KOPT-K1 (cell line): ENCODE data around the gene CHIT1.

Experiments used
- H3K27ac ChIP-seq: fragments of 200-600 bp; sonication (generic); 2 replicates; pipeline ENCODE4 v1.5.1; 2016; ENCODE audit warnings: antibody characterized with exemption, mild to moderate bottlenecking, low read depth, low read length; ENCODE audit not compliant: poor library complexity, severe bottlenecking
- H3K36me3 ChIP-seq: fragments of 200-600 bp; sonication (generic); 2 replicates; pipeline ENCODE4 v1.5.1; 2017; ENCODE audit warnings: antibody characterized with exemption, mild to moderate bottlenecking, low read length, moderate library complexity; ENCODE audit not compliant: insufficient read depth
- H3K9me3 ChIP-seq: fragments of 200-600 bp; sonication (generic); 2 replicates; pipeline ENCODE4 v1.5.1; 2017; ENCODE audit warnings: antibody characterized with exemption, low read length, mild to moderate bottlenecking; ENCODE audit not compliant: insufficient read depth, poor library complexity, severe bottlenecking

Gene CHIT1

DNA sequence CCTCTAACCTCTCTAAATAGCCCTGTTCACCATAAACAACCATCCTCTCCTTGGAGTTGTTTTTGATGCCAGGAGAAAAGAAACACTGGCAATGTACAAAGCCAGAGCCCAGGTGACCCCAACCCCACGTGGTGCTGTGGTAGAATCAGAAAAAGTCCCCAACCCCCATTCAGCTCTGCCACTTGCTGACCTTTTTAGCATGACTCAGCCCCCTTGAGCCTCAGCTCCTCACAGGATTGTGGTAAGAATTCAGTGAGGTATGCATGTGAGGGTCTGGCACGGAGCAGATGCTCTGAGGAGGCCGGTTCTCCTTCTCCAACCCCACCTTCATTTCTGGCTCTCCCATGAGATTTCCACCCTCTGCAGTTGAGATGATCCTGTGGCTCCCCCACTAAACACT, 31.8 kb downstream of the CHIT1 start:
- Histone ChIP-seq H3K9me3 (no peaks in the 10 kb centered on the region), H3K27ac (no peak overlapping the region), H3K36me3 (no peaks in the 10 kb centered on the region)

DNA sequence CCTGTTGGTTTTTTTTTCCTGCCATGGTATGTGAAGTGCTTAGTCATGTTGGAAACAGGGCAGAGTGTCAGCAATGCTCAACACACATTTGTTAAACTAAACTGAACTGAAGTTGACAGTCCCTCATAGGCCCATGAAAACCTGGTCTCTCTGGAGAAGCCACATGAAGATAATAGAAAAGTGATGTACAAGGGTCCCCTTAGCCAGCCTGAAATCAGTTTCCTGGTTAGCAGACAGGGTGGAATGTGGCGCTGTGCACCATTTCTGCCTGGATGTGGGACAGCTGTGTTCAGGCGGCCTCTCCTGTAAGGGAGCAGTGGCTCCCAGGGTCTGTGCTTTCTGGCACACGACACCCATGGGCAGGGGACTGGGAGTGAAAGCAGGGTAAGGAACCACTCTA, 33.1 kb downstream of the CHIT1 start:
- Histone ChIP-seq H3K9me3 (no peaks in the 10 kb centered on the region), H3K27ac (no peak overlapping the region), H3K36me3 (no peaks in the 10 kb centered on the region)

DNA sequence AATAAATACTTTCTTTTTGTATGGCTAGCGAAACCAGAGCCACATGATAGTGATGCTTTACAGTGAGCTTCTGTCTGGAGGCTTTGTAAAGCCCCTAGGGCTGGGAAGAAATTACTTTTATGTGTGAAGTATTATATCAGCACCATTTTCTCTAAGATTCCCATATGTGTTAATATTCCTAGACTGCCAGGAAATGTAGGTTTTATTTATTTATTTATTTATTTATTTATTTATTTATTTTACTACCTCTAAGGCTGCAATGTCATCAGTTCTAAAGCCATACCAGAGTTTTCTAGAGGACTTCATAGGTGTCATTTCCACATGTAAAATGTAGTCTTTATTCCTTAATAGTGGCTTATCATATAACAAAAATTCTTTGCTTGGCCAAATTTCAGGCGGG, 38.5 kb downstream of the CHIT1 start:
- no peak overlapping the region for H3K27ac ChIP-seq
- H3K36me3 ChIP-seq, result no peaks in the 10 kb centered on the region
- H3K9me3 ChIP-seq, result no peaks in the 10 kb centered on the region

DNA sequence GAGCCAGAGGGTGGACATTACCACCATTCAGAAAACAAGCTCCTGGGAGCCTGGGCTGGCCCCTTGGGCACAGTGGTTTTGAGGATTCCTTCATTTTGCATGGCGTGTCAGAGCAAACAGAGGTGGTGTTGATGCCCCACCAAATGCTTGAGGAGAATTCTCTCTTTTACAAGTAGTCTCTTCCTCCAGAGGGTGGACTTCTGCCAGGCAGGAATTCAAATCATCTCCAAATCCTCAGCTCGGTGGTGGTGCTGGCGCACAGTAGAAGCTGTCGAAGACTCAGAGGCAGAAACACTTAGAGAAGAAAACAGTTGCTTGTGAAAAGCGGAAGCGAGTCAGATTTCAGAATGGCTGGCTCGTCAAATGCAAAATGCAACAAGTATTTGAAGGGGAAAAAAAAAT, 39.5 kb downstream of the CHIT1 start:
- Histone ChIP-seq H3K36me3 (no peaks in the 10 kb centered on the region), H3K9me3 (no peaks in the 10 kb centered on the region), H3K27ac (no peak overlapping the region)

DNA sequence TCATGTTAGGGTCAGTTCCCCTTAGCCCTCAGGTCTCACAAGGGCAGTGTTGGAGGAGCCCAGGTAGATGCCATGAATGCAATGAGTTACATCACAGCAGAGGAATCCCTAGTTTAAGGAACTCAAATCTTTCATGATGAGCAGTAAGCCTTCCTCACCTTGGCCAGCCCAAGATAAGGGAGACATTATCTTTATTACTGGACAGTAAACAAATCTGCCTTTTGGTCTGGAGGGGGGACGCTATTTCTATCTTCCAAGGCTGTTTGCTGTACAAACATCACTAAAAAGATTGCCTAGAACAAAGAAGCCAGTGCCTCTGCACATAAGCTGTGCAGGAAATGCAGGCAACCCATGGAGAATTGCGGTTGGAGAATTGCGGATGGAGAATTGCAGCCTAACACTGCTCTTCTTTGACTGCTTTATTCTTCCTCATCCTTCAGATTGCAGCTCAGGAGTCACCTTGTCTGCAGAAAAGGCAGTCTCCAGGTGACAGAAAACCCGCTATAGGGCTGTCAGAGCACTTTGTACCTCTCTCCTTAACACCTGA, 40.7 kb downstream of the CHIT1 start:
- Histone ChIP-seq H3K27ac (no peak overlapping the region), H3K9me3 (no peaks in the 10 kb centered on the region), H3K36me3 (no peaks in the 10 kb centered on the region)

DNA sequence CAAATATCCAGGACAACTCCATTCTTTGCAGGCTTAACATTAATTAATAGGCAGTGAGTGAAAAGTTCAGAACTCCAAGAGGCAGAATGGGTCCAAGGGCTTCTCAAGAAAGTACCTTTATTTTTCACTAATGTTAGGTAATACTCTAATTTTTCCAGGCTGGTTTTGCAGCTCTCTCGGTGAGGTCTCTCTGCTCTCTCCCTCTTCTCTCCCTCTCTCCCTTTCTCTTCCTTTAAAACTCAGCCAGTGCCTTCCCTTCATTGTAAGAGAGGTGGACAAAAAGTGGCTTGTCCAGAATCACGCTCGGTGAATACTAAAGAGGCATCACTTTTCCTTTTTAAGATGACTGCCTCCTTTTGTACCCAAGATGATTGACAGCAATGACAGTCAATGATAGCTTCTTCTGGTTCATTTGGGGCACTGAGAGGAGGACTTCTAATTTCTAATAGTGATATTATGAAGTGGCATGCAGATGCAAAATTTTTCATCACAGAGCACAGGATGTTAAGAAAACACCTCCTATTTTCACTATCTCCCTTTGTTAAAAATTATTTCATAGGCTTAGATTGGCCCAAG, 41.7 kb downstream of the CHIT1 start:
- no peak overlapping the region for H3K27ac ChIP-seq
- H3K9me3 ChIP-seq, result no peaks in the 10 kb centered on the region
- no peaks in the 10 kb centered on the region for H3K36me3 ChIP-seq

DNA sequence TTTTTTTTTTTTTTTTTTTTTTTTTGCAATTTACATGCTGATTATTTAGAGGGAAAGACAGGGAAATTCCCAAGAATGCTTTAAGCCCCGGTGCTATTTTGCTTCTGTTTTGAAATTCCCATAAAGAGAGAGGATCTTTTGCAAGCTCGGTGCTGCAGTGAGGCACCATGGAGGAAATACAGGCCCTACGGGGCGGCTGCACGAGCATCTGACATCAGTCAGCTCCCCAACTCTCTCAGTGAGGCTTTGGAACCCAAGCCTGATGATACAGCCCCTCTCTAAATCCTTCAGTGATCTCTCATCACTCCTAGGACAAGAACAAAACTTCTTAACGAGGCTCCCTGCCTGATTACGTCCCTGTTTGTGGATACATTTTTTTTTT, 42.2 kb downstream of the CHIT1 start:
- Histone ChIP-seq H3K36me3 (no peaks in the 10 kb centered on the region), H3K9me3 (no peaks in the 10 kb centered on the region), H3K27ac (no peak overlapping the region)

DNA sequence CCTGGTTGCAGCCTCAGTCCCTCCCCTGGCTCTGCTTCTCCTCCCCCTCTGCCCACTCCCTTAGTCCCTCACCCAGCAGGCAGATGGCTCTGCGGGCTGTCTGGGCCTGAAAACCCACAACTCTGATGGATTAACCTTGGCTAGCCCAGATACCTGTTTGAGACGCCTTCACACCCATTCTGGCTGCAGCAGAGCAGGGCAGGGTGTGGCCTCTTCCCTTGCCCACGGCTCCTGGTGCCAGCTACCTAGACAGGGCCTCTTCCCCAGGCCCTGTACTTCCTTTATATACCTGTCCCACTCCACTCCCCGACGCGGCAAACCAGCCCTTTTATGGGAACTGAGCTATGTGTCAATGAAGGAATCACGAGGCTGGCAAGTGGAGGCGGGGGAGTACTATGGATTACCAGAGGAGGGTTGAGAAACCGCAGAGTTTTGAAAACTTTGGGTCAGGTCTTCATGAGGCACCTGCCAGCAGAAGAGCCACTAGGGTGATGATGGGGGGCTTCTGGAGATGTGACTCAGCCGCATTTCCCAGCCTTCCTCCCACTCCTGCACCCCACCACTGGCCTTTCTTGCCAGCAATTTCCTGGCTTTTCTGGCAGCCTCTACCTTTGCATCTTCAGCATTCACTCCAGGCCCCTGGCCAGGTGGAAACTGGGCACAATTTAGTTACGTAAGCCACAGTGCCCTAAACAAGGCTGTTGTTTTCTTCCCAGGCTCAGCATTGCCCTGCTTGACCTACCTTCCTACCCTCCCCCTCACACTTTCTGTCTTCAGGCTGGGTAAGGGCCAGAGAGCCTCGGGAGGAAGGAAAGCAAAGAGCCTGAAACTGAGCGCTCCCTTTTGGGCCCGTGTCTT, 42.8 kb downstream of the CHIT1 start, which contains the start of gene CHI3L1:
TSS of gene CHI3L1 (minus strand) at position 259 of the 858 bp plus-strand sequence. CDS start at position 178, 81 bp downstream.
- no peaks in the 10 kb centered on the region for H3K36me3 ChIP-seq
- H3K9me3 ChIP-seq, result no peaks in the 10 kb centered on the region
- H3K27ac ChIP-seq, result no peak within 1 kb of the TSS

DNA sequence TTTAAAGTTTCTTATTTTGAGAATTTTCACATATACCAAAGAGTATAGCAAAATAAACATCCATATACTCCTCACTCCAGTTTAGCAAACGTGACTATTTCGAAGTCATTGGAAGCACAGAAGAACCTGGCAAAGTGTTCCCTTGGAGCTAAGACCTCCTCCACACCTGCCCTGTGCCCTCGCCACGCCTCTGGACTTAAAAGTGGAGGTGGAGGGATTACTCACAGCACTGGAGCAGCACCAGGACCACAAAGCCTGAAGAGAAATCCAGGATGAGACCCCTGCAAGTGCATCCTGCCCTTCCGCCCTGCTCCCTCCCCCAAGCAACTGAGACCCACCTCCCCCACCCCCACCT, 43.4 kb downstream of the CHIT1 start:
- no peaks in the 10 kb centered on the region for H3K36me3 ChIP-seq
- no peak overlapping the region for H3K27ac ChIP-seq
- H3K9me3 ChIP-seq, result no peaks in the 10 kb centered on the region

DNA sequence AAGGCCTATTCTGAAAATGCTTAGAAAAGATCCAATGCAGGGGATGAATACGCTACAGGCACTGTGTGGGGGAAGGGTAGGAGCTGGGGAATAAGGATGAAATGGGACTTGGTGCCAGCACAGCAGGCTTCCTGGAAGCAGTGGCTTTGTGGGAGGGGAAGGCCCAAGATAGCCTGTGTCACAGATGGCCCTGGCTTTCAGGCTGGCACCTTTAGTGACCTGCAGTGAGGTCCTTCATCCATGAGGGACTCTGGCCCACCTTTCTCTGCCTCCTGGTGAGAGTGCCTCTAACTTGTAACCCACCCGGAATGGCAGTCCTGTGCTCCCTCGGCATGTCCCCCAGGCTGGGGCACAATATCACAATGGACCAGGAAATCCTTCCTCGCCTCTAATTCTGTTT, 43.9 kb downstream of the CHIT1 start:
- Histone ChIP-seq H3K36me3 (no peaks in the 10 kb centered on the region), H3K27ac (no peak overlapping the region), H3K9me3 (no peaks in the 10 kb centered on the region)

DNA sequence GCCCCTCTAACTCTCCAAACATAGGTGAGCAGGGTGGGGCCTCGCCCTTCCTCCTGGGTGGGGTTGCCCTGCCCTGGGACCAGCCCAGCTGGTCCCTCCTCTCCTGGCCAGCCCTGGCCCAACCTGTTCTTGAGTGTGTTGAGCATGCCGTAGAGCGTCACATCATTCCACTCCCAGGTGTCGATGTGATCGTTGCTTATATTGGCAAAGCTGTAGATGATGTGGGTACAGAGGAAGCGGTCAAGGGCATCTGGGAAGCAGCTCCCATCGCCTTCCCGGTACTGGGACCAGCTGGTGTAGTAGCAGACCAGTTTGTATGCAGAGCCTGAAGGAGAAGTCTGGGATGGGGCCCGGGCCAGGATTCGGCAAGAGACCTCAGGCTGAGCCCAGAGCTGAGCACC, 44.4 kb downstream of the CHIT1 start:
- H3K27ac ChIP-seq, result no peak overlapping the region
- no peaks in the 10 kb centered on the region for H3K36me3 ChIP-seq
- H3K9me3 ChIP-seq, result no peaks in the 10 kb centered on the region

DNA sequence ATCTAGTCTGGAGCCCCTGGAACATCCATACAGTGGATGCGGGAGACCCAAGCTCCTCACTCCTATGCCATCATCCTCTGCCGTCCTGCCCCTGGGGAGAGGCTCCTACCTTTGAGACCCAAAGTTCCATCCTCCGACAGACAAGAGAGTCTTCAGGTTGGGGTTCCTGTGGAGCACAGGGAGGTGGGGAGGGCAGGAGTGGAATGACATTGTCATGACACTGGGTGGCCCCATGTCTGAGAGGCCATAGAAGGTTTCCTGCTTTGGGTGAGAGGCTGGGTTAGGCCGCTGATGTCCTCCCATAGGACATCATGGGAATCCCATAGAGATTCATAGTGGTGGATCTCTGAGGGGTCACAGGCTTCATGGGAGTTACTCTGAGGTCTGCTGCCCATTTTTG, 45.0 kb downstream of the CHIT1 start:
- Histone ChIP-seq H3K27ac (no peak overlapping the region), H3K36me3 (no peaks in the 10 kb centered on the region), H3K9me3 (no peaks in the 10 kb centered on the region)

DNA sequence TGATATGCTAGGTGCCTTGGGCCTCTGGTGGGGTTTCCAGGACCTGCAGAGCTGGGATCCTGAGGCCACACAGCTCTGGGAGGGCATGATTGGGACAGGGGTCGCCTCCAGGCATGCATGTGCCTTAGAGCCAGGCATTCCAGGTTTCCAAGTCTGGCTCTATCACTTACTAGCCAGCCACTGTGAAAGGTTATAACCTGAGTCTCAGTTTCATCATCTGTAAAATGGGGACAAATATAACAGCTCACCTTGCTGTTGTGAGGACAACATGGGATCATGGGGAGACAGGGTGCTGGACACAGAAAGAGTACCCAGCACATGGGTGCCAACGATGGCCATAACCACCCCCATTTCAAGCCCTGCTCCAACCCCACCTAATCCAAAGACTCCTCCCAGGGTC, 45.6 kb downstream of the CHIT1 start:
- Histone ChIP-seq H3K9me3 (no peaks in the 10 kb centered on the region), H3K36me3 (no peaks in the 10 kb centered on the region), H3K27ac (no peak overlapping the region)

DNA sequence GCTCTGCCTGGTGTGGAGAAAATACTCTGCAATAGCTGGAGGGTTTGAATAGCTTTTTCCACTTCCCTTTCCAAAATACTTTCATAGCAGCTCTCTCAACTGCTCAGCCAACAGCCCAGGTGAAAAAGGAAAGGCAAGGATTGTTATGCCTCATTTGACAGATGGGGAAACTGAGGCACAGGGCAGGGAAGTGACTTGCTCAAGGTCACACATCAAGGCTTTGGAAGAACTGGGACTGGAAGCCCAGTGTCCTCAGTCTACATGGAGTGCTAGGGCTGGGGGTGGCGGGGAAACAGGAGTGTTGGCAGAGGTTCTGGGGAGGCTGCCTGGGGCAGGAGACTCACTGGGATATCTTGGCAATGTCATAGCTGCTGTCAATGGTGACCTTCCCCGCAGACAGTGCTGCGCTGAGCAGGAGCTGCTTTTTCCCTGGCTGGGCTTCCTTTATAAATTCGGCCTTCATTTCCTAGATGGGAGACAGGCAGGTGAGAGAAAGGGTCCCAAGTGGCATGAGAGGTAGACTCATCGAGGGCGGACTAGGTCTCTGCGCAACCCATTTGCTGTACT, 47.0 kb downstream of the CHIT1 start:
- no peaks in the 10 kb centered on the region for H3K9me3 ChIP-seq
- H3K36me3 ChIP-seq, result no peaks in the 10 kb centered on the region
- no peak overlapping the region for H3K27ac ChIP-seq

DNA sequence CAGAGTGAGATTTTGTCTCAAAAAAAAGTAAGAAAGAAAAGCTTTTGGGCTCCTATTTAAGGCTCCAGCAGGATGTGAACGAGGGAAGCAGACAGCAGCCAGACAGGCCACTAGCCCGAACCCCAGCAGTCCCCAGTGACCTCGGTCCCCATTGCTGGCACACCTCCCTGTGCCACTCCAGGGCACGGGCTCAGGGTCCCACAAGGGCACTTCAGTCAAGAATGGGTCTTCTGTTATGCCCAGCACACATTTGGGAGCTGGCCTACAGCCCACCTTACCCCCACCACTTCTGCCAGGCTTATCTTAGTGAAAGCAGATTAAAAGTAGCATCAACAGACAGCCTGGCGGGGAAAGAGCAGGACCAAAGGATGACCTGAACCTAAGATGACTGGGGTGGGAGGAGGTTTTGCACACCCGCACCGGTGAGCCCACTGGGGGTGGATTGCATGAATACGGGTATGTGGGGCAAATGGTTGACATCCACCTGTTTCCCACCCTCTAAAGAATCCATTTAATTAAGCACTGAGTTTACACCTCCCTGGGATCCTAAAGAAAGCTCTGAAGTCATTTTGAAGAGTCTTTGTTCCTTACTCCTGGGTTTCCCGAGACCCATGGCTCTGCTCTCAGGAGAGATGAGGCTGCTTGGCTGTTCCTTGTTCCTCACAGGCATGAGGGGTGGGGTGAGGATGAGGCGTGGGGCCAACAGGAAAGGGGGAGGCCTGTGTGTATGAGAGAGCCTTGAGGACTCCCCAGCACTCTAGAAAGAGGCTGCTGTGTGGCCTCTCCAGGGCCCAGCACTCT, 47.7 kb downstream of the CHIT1 start:
- Histone ChIP-seq H3K9me3 (no peaks in the 10 kb centered on the region), H3K36me3 (no peaks in the 10 kb centered on the region), H3K27ac (no peak overlapping the region)
